Endothelial cell of umbilical vein (primary cell): Measurements from ENCODE around the gene SLC18B1. TPM values are rescaled to one million over a fixed set of nuclear protein-coding genes. Genes with fewer than 3 reads are reported as not detected.

Source experiments
- BruUV-seq: library from RNA; stranded (reverse); fragments of 400-500 nt; replicated peaks from 2 replicates; lab custom pipeline; 2021; lab: Mats Ljungman, UMichigan
- CTCF ChIA-PET: fragments of 300-600, 350-600 bp; sonication (Branson Sonifier 250); formaldehyde crosslinking; loops from one replicate; lab custom pipeline; 2021; ENCODE audit warnings: antibody characterized with exemption, inconsistent platforms; lab: Charles Lee
- POLR2A ChIA-PET: fragments of 300-600, 350-600 bp; sonication (Branson Sonifier 250); formaldehyde crosslinking; loops from one replicate; lab custom pipeline; 2021; ENCODE audit warnings: antibody characterized with exemption, inconsistent platforms; lab: Charles Lee
- DNase-seq: peaks from one replicate; pipeline ENCODE4 v3.0.0-alpha.2; 2011; ENCODE audit warnings: low read depth, low spot score
- FAIRE-seq: peaks from 2 replicates; lab custom pipeline; 2011; peaks lifted over from hg19 to GRCh38; lab: Jason Lieb, UNC
- H2AFZ ChIP-seq: 2 replicates; pipeline ENCODE4 v1.6.0; 2012; ENCODE audit warnings: low read depth, low read length, control low read depth, inconsistent platforms
- H3K27ac ChIP-seq: 2 replicates; pipeline ENCODE4 v1.5.1; 2011; ENCODE audit warnings: low read depth, mild to moderate bottlenecking, control low read depth, low read length, moderate library complexity; ENCODE audit not compliant: insufficient read depth
- H3K27me3 ChIP-seq, 2 experiments: 2 replicates each; pipeline versions ENCODE4 v1.6.0 to v1.6.1; 2011; ENCODE audit warnings: low read length in 2 of 2, mixed read lengths in 1 of 2; ENCODE audit not compliant: control insufficient read depth in 2 of 2, insufficient read depth in 2 of 2
- H3K36me3 ChIP-seq, 2 experiments: 2 replicates in 1 of 2; 3 replicates in 1 of 2; pipeline ENCODE4 v1.5.1; 2011; ENCODE audit warnings: low read length in 2 of 2, mild to moderate bottlenecking in 1 of 2, moderate library complexity in 1 of 2; ENCODE audit not compliant: control insufficient read depth in 2 of 2, insufficient read depth in 2 of 2; ENCODE audit errors: extremely low read depth in 1 of 2
- H3K4me1 ChIP-seq: 3 replicates; pipeline ENCODE4 v1.5.1; 2011; ENCODE audit warnings: mild to moderate bottlenecking, low read length; ENCODE audit not compliant: control insufficient read depth, insufficient read depth; ENCODE audit errors: extremely low read depth
- H3K4me2 ChIP-seq: 2 replicates; pipeline ENCODE4 v1.6.1; 2011; ENCODE audit warnings: low read length, control low read depth, mixed read lengths; ENCODE audit not compliant: insufficient read depth
- H3K4me3 ChIP-seq, 3 experiments: fragments of 200-600 bp in 1 of 3; sonication (generic), shearing (Covaris generic) in 1 of 3; replicated peaks in 1 of 3; 2 replicates each; pipeline ENCODE4 v1.5.1; 2011 to 2016; ENCODE audit warnings: control low read depth in 3 of 3, low read length in 3 of 3, mild to moderate bottlenecking in 2 of 3, inconsistent platforms in 1 of 3, low read depth in 1 of 3, moderate library complexity in 1 of 3; ENCODE audit not compliant: insufficient read depth in 1 of 3
- H3K79me2 ChIP-seq: 2 replicates; pipeline ENCODE4 v1.6.0; 2012; ENCODE audit warnings: low read length, inconsistent platforms; ENCODE audit not compliant: control insufficient read depth, insufficient read depth
- H3K9ac ChIP-seq: replicated peaks from 2 replicates; pipeline ENCODE3; 2011; ENCODE audit warnings: low read length, control low read depth; ENCODE audit not compliant: insufficient read depth; ENCODE audit errors: extremely low read depth
- H3K9me1 ChIP-seq: replicated peaks from 3 replicates; pipeline ENCODE4 v1.6.0; 2011; ENCODE audit warnings: mild to moderate bottlenecking, low read length; ENCODE audit not compliant: control insufficient read depth, insufficient read depth; ENCODE audit errors: extremely low read depth
- H3K9me3 ChIP-seq: replicated peaks from 2 replicates; pipeline ENCODE4 v1.5.1; 2012; ENCODE audit warnings: low read length, inconsistent platforms; ENCODE audit not compliant: control insufficient read depth, insufficient read depth
- H4K20me1 ChIP-seq: replicated peaks from 2 replicates; pipeline ENCODE3; 2011; ENCODE audit warnings: mild to moderate bottlenecking, low read length; ENCODE audit not compliant: control insufficient read depth, insufficient read depth; ENCODE audit errors: extremely low read depth
- CTCF ChIP-seq, 2 donors: IDR thresholded peaks; 1 replicate in 1 of 2; 2 replicates in 1 of 2; pipeline ENCODE4 v1.5.1; 2011; ENCODE audit warnings: low read length in 2 of 2, mild to moderate bottlenecking in 2 of 2, moderate library complexity in 2 of 2, control low read depth in 1 of 2, inconsistent platforms in 1 of 2, low read depth in 1 of 2; ENCODE audit not compliant: insufficient read depth in 1 of 2; ENCODE audit errors: extremely low read depth in 1 of 2
- EZH2 ChIP-seq: IDR thresholded peaks from 2 replicates; pipeline ENCODE4 v1.6.1; 2012; ENCODE audit warnings: borderline replicate concordance, low read depth, mild to moderate bottlenecking, moderate library complexity, low read length, inconsistent platforms; ENCODE audit not compliant: severe bottlenecking
- FOS ChIP-seq: IDR thresholded peaks from 2 replicates; pipeline ENCODE4 v1.6.1; 2011; ENCODE audit warnings: mild to moderate bottlenecking, low read length, moderate library complexity, borderline replicate concordance; ENCODE audit not compliant: insufficient read depth
- GATA2 ChIP-seq: IDR thresholded peaks from 2 replicates; pipeline ENCODE4 v1.7.0; 2011; ENCODE audit warnings: low read depth, mild to moderate bottlenecking, moderate library complexity, mixed read lengths, low read length; ENCODE audit not compliant: insufficient read length, insufficient read depth
- JUN ChIP-seq: IDR thresholded peaks from 2 replicates; pipeline ENCODE4 v1.6.1; 2011; ENCODE audit warnings: borderline replicate concordance, low read depth; ENCODE audit not compliant: insufficient read length, insufficient read depth
- MAX ChIP-seq: IDR thresholded peaks from 2 replicates; pipeline ENCODE4 v1.6.1; 2011; ENCODE audit not compliant: insufficient read depth, insufficient read length
- MYC ChIP-seq: IDR thresholded peaks from one replicate; pipeline ENCODE4 v1.6.1; 2011; ENCODE audit warnings: mild to moderate bottlenecking, low read depth, low read length
- POLR2A ChIP-seq: IDR thresholded peaks from 2 replicates; pipeline ENCODE4 v1.6.1; 2012; ENCODE audit warnings: low read depth, mild to moderate bottlenecking, control low read depth, low read length
- POLR2AphosphoS5 ChIP-seq: IDR thresholded peaks from 2 replicates; pipeline ENCODE4 v1.6.1; 2012; ENCODE audit warnings: low read depth, mild to moderate bottlenecking, control low read depth, low read length, moderate library complexity; ENCODE audit not compliant: insufficient read depth
- dilution Hi-C: fragments of 300-500 bp; cut with MboI; formaldehyde crosslinking; loops from one replicate; pipeline ENCODE4 v1.15.0; 2019; ENCODE audit warnings: low sequenced_read_pairs; ENCODE audit not compliant: extremely low pct_ligation_motif_present
- intact Hi-C: fragments of 100-400 bp; cut with micrococcal nuclease; formaldehyde crosslinking; loops from one replicate; pipeline ENCODE4 v1.10.0; 2022
- polyA plus RNA-seq, 4 experiments: library from polyadenylated mRNA; depleted of rRNA in 3 of 4; stranded (reverse) in 3 of 4; unstranded in 1 of 4; fragments of >200 nt; gene quantifications; 2 replicates each; pipeline versions ENCODE4 v1.2.1 to v1.2.3, GENCODE V29; 2011 to 2012; ENCODE audit warnings: missing spikeins in 1 of 4
- total RNA-seq: library from RNA; stranded (reverse); gene quantifications from 2 replicates; pipeline ENCODE4 v1.2.3, GENCODE V29; 2021

SLC18B1 gene
- total and polyA plus RNA-seq, 2 donors (not counting 3 experiments of a cell fraction or from before 2014, with no cell fraction given) = 8.4 to 9.2 TPM

GRCh38 chr6:132750455-132751248, 47.8 kb downstream of the SLC18B1 start:
- no peak overlapping the region for H3K4me2 ChIP-seq
- ChIA-PET CTCF (no interaction called here), POLR2A (no interaction called here)
- no peak overlapping the region for H2AFZ ChIP-seq
- no peaks in the 10 kb centered on the region for H3K9me1 ChIP-seq
- no TSS peak for BruUV-seq
- H3K27me3 ChIP-seq = no peaks in the 10 kb centered on the region
- FAIRE-seq (no peak), DNase-seq (no peak)
- H3K9me3 ChIP-seq = no peaks in the 10 kb centered on the region
- no peak for TF ChIP-seq MAX
- TF ChIP-seq FOS = no peak
- no peak for TF ChIP-seq GATA2
- no peak for TF ChIP-seq JUN
- TF ChIP-seq MYC = no peak
- no peak for TF ChIP-seq POLR2AphosphoS5
- TF ChIP-seq CTCF (IDR thresholded peaks at IDR 0.05; ENCODE audit: extremely low read depth in 1 of 2, insufficient read depth in 1 of 2, low read depth in 1 of 2, low read length in 2 of 2) = no peak
- TF ChIP-seq POLR2A = no peak
- TF ChIP-seq EZH2 = no peak
- H3K9ac ChIP-seq = no peak overlapping the region
- no peaks in the 10 kb centered on the region for H3K4me1 ChIP-seq
- H3K79me2 ChIP-seq = no peaks in the 10 kb centered on the region
- intact Hi-C loops (no loop called here), dilution Hi-C loops (no loop called here)
- no peak overlapping the region for H3K27ac ChIP-seq
- H3K4me3 ChIP-seq = no peak overlapping the region
- H4K20me1 ChIP-seq = no peaks in the 10 kb centered on the region
- no peaks in the 10 kb centered on the region for H3K36me3 ChIP-seq
